ENCODE results near the gene RGS3. TPM values are rescaled to one million over a fixed set of nuclear protein-coding genes. Genes with fewer than 3 reads are reported as not detected.

The RGS3 gene
- total RNA-seq, 2 experiments from 2014 or later: 51.0 to 51.5 TPM

- no peak overlapping the region for H3K27ac Mint-ChIP-seq
- DNase-seq: no peak
- peaks cover 5% of the 10 kb centered on the region for H3K27me3 Mint-ChIP-seq
- H3K4me1 Mint-ChIP-seq (ENCODE audit: low read depth): no peaks in the 10 kb centered on the region
- ATAC-seq: no peak
- ChIA-PET CTCF (interaction anchor here (1.1 to 2.5 kb wide), 3 partner anchors 15 to 55 kb away, joined by 3 to 10 read pairs (median 3); no protein-coding TSS in a partner anchor), POLR2A (no interaction called here)
- H3K36me3 Mint-ChIP-seq (ENCODE audit: low read depth): no peaks in the 10 kb centered on the region
- H3K4me3 Mint-ChIP-seq: no peak overlapping the region
- intact Hi-C loops (cut with micrococcal nuclease): no loop called here
- no peaks in the 10 kb centered on the region for H3K9me3 Mint-ChIP-seq
- TF ChIP-seq, protein P1, sequence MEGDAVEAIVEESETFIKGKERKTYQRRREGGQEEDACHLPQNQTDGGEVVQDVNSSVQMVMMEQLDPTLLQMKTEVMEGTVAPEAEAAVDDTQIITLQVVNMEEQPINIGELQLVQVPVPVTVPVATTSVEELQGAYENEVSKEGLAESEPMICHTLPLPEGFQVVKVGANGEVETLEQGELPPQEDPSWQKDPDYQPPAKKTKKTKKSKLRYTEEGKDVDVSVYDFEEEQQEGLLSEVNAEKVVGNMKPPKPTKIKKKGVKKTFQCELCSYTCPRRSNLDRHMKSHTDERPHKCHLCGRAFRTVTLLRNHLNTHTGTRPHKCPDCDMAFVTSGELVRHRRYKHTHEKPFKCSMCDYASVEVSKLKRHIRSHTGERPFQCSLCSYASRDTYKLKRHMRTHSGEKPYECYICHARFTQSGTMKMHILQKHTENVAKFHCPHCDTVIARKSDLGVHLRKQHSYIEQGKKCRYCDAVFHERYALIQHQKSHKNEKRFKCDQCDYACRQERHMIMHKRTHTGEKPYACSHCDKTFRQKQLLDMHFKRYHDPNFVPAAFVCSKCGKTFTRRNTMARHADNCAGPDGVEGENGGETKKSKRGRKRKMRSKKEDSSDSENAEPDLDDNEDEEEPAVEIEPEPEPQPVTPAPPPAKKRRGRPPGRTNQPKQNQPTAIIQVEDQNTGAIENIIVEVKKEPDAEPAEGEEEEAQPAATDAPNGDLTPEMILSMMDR (IDR thresholded peaks at IDR 0.05): no peak
These were observed 176.9 kb downstream of the RGS3 start for GRCh38 chr9:113640418-113640817.

- POLR2A ChIA-PET: no interaction called here
- TF ChIP-seq, protein P1 (IDR thresholded peaks at IDR 0.05): no peak
- H3K9me3 Mint-ChIP-seq: no peaks in the 10 kb centered on the region
- intact Hi-C loops (cut with micrococcal nuclease): no loop called here
- H3K4me3 Mint-ChIP-seq: no peak overlapping the region
- H3K4me1 Mint-ChIP-seq (ENCODE audit: low read depth): no peaks in the 10 kb centered on the region
- H3K27me3 Mint-ChIP-seq: peaks cover 5% of the 10 kb centered on the region
- ATAC-seq (no peak), DNase-seq (no peak)
- no peaks in the 10 kb centered on the region for H3K36me3 Mint-ChIP-seq (ENCODE audit: low read depth)
- CTCF ChIA-PET: interaction anchor here (0.8 to 2.5 kb wide), 4 partner anchors 14 to 250 kb away, joined by 3 to 10 read pairs (median 3); no protein-coding TSS in a partner anchor
- no peak overlapping the region for H3K27ac Mint-ChIP-seq
These were observed 177.8 kb downstream of the RGS3 start for GRCh38 chr9:113641100-113641885.

GRCh38 chr9:113644321-113644720 lies 180.8 kb downstream of the RGS3 start:
- Mint-ChIP-seq H3K27ac (no peak overlapping the region), H3K4me3 (no peak overlapping the region), H3K4me1 (ENCODE audit: low read depth) (no peaks in the 10 kb centered on the region), H3K27me3 (peaks cover 5% of the 10 kb centered on the region), H3K36me3 (ENCODE audit: low read depth) (no peaks in the 10 kb centered on the region), H3K9me3 (no peaks in the 10 kb centered on the region)
- CTCF ChIA-PET: interaction anchor here (0.8 kb wide), 1 partner anchor 11 kb away, joined by 4 read pairs; no protein-coding TSS in a partner anchor
- intact Hi-C loops (cut with micrococcal nuclease): no loop called here
- ATAC-seq (no peak), DNase-seq (no peak)
- POLR2A ChIA-PET: no interaction called here
- TF ChIP-seq, protein P1 (IDR thresholded peaks at IDR 0.05): no peak

- TF ChIP-seq, protein P1 (IDR thresholded peaks at IDR 0.05): no peak
- H3K4me1 Mint-ChIP-seq (ENCODE audit: low read depth): no peaks in the 10 kb centered on the region
- no peaks in the 10 kb centered on the region for H3K36me3 Mint-ChIP-seq (ENCODE audit: low read depth)
- H3K9me3 Mint-ChIP-seq: no peaks in the 10 kb centered on the region
- intact Hi-C loops (cut with micrococcal nuclease): no loop called here
- no peak overlapping the region for H3K27ac Mint-ChIP-seq
- peaks cover 5% of the 10 kb centered on the region for H3K27me3 Mint-ChIP-seq
- ATAC-seq (no peak), DNase-seq (no peak)
- ChIA-PET POLR2A (no interaction called here), CTCF (interaction anchor here (1.3 to 2.7 kb wide), 2 partner anchors 10 kb away, joined by 3 to 8 read pairs; no protein-coding TSS in a partner anchor)
- no peak overlapping the region for H3K4me3 Mint-ChIP-seq
These were observed 181.9 kb downstream of the RGS3 start for GRCh38 chr9:113645227-113645977.

DNA sequence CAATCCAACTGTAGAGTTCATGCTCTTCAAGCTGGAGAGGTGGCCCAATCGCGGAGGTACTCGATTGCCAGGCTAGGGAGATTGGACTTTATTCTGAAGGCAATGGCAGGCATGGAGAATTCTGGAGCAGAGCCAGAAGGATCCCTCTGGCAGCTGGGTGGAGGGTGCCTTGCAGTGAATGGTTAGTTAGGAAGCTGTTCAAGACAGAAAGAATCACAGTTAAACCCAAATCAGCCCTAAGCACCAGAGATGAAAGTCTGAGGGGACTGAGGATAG lies 182.4 kb downstream of the RGS3 start:
- TF ChIP-seq, protein P1 (IDR thresholded peaks at IDR 0.05): no peak
- ChIA-PET POLR2A (no interaction called here), CTCF (interaction anchor here (1.3 to 2.7 kb wide), 2 partner anchors 9 to 11 kb away, joined by 3 to 8 read pairs; no protein-coding TSS in a partner anchor)
- ATAC-seq: no peak
- Mint-ChIP-seq H3K36me3 (ENCODE audit: low read depth) (no peaks in the 10 kb centered on the region), H3K27me3 (peaks cover 5% of the 10 kb centered on the region), H3K4me3 (no peak overlapping the region), H3K27ac (no peak overlapping the region), H3K4me1 (ENCODE audit: low read depth) (no peaks in the 10 kb centered on the region), H3K9me3 (no peaks in the 10 kb centered on the region)
- no peak for DNase-seq
- intact Hi-C loops (cut with micrococcal nuclease): no loop called here

Data from activated CD8-positive, alpha-beta T cell treated with anti-CD3 and anti-CD28 coated beads for 36 hours (primary cell).